HG03045 (cell line): ENCODE results near the gene DGLUCY.
"Not testable (repeated sequence)": the region's sequence is repeated elsewhere in the genome, so short reads cannot be mapped to it uniquely, and the experiment has no call there.

Experiments used
- ATAC-seq: cut with Tn5 transposase; IDR thresholded peaks from one replicate; pipeline ENCODE4 v1.9.1; 2021; ENCODE audit warnings: mild to moderate bottlenecking, moderate library complexity; ENCODE audit not compliant: unreplicated experiment

DGLUCY gene

GRCh38 chr14:91254461-91254860 is 140.6 kb downstream of the DGLUCY start:
- no peak for ATAC-seq

DNA sequence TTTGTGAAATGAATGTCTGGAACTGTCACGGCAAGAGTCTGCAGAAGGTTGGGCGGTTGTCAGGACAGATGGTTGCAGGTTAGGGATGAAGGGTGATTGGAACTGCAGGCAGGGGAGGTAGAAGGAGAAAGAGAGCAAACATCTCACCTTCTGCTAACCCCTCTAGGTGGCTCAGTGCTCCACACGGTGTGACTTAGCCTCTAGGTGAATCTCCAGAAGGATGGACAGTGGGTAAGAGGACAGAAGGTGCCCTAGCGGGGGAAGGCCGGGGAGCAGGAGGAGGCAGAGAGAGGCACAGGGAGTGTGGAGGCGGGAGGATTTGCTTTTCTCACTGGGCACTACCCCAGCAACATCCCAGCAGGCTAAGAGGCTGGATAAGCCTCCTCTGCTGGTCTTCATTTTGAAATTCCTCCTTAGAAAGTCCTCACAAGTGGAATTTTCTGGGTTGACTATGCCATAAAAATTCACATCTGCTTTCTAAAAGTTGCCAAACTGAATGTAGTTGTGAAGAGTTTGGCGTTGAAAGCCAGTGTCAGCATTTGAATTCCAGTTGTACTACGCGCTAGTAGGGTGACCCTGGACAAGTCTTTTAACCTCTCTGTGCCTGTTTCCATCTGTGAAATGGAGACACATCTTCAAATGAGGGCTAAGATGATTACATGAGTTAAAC is 141.3 kb downstream of the DGLUCY start:
- ATAC-seq: no peak

DNA sequence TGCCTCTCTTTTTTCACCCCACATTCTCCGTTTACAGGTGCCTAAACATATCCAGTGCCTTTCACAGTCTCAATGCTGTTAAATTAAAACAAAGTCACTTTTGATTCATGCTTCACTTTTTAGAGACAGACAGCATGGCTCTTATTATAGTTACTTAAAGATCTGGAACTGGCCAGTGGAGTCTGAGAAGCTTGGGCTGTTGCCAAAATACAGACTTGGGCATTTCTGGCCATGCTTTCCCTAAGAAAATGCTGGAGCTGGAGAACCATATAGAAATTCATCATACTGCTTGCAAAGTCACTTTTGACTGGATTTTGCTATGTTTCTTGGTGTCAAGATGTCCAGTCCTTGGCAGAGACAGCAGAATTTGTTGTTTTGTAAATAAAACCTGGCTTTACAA is 142.8 kb downstream of the DGLUCY start:
- no peak for ATAC-seq

GRCh38 chr14:91257328-91258010 is 143.6 kb downstream of the DGLUCY start:
- ATAC-seq: no peak

- ATAC-seq: no peak
Measured at GRCh38 chr14:91258011-91258618, 144.2 kb downstream of the DGLUCY start.

DNA sequence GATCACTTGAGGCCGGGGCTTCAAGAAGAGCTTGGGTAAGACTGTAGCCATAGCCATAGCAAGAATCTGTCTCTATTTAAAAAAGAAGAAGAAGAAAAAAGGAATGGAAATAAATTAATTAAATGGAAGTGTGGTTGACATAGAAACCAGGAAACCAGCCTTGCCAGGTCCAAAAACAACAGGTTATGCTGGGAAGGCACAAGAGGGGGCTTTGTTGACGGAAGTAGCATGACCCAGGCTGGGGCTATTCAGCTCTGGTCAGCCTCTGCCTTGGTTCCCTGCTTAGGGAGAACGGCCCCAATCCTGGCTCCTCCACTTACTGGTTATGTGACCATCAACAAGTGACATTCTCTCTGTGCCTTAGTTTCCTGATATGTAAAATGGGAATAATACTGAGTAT is 145.0 kb downstream of the DGLUCY start:
- ATAC-seq: no peak

GRCh38 chr14:91261115-91261514 is 147.2 kb downstream of the DGLUCY start:
- no peak for ATAC-seq

DNA sequence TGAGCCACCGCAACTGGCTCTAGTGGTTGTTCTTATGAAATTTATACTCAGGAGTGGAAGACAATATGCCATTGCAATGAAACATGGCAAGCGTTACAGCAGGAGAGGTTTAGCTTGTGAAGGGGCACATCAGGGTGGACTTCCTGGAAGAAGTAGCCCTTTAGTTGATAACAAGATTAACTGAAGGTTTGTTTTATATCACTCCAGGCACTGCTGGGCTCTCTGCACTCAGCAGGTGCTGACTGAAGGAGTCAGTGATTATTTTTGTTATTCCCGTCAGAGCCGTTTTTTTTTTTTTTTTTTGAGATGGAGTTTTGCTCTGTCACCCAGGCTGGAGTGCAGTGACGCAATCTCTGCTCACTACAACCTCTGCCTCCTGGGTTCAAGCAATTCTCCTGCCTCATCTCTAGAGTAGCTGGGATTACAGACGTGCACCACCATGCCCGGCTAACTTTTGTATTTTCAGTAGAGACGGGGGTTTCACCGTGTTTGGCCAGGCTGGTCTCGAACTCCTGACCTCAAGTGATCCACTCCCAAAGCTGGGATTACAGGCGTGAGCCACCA is 148.2 kb downstream of the DGLUCY start:
- no peak for ATAC-seq

- no peak for ATAC-seq
Measured at GRCh38 chr14:91263329-91263728, 149.5 kb downstream of the DGLUCY start.

DNA sequence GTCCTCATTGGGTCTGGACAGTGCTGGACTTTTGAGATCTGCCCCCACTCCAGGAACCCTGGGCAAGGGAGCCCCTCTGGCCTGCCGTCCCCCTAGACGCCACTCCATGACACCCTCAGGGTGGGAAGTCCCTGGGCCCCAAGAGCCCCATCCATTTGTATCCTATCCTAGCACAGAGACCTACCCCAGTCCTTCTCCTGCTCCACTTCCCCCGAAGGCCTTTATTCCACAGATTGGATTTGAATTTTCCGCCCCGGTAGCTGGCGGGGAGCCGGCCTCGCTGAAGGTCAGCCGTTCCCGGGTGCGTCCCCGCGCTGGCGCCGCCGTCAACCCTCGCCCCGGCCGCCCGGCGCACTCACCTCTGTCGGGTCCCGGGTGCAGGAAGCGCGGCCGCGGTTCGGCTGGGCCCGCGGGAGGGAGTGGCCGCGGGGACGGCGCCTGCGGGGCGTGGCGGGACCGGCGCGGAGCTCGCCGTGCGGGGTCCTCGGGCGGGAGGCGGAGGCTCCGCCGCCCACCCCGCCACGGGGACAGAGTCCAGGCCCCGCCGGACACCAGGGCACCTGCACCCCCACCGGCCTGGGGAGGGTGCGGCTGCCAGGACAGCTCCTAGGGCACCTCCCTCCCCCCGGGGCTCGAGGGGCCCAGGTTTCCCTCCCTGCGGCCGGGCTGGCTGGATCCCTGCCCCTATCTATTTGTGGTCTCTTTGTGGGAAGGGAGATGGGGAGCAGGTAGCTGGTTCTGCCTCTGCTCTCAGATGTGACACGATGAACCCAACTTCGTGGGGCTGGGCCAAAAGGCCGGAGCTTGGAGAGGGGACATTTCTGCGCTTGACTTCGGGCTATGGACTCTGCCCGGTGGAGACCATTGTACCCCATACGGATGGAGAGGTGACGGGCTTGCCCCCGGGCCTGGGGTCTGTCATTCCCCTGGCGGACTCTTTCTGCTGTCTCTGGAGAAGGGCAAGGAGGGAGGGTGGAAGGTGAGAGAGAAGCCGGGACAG is 150.6 kb downstream of the DGLUCY start:
- ATAC-seq: no peak

- ATAC-seq: no peak
Measured at GRCh38 chr14:91265404-91265803, 151.5 kb downstream of the DGLUCY start.

DNA sequence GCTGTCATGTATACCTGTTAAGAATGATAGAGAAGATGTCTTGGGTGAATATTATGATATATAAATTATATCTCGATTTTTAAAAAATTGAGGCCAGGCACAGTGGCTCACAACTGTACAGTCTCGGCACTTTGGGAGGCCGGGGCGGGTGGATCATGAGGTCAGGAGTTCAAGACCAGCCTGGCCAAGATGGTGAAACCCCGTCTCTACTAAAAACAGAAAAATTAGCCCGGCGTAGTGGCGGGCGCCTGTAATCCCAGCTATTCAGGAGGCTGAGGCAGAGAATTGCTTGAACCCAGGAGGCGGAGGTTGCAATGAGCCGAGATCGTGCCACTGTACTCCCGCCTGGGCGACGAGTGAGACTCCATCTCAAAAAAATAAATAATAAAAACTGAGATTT is 152.4 kb downstream of the DGLUCY start:
- not testable (repeated sequence) for ATAC-seq

- ATAC-seq: no peak
Measured at GRCh38 chr14:91267965-91268437, 154.1 kb downstream of the DGLUCY start.

DNA sequence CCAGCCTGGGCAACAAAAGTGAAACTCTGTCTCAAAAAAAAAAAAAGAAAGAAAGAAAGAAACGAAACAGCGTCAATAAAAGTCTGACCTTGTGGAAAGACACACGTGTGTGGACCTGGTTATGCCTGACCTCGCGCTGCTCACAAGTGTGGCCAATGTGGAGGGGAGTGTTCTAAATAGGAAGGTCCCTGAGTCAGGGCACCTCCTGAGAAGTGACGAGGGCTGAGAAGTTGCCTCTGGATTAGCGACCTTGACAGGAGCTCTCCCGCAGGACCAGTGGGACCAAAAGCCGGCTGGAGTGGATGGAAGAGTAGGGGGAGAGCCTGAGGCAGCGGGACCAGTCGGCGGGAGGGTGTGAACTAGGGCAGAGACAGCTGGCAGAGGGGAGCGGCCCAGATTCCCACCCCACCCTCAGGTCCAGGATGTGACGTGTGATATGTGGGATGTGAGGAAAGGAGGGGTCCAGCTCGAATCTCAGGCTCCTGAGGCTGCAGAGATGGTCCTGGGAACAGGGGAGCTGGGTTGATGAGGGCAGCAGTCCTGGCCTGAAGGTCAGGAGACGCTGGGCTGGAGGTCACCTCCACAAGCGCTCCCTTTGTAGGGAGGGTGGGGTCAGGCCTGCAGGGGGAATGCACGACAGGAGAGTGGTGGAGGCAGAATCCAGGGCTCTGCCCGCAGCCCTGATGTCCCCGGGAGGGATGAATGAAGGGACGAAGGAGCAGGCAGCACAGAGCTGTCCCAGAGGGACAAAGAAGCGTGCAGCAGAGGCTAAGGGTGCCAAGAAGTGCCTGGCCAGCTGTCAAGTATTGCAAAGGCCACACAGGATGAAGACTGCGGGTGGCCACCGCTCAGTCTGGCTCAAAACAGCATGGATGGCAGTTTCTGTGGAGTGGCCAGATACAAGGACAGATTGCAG is 155.5 kb downstream of the DGLUCY start:
- ATAC-seq: no peak

DNA sequence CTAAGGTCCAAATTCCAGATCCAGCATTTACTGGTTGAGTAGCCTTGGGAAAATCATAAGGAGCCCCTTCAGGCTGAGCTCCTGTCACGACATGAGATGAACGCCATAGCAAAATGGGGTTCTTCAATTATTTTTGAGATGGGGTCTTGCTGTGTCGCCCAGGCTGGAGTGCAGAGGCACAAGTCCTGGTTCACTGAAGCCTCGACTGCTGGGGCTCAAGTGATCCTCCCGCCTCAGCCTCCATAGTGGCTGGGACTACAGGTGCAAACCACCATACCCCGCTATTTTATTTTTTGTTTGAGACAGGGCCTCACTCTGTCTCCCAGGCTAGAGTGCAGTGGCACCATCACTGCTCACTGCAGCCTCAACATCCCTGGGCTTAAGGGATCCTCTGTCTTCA is 156.3 kb downstream of the DGLUCY start:
- ATAC-seq: no peak

GRCh38 chr14:91270619-91271018 is 156.7 kb downstream of the DGLUCY start:
- ATAC-seq: no peak

DNA sequence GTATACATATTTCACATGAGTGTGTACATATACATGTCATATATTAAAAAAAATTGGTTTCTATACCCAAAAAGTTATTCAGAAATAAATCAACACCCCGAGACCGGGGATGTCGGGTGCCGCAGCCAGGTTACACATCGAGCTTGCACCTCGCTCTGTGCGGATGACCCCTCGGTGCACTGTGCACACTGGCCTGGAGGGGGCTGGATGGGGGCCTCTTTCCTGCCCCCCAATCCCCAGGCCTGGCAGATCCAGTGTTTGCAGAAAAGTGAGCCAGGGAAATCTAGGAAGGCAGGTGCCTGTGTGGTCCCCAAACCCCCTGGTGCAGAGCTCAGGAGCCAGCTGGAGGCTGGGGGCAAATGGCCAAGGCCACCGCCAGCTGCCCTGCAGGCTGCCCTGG is 157.8 kb downstream of the DGLUCY start:
- no peak for ATAC-seq

DNA sequence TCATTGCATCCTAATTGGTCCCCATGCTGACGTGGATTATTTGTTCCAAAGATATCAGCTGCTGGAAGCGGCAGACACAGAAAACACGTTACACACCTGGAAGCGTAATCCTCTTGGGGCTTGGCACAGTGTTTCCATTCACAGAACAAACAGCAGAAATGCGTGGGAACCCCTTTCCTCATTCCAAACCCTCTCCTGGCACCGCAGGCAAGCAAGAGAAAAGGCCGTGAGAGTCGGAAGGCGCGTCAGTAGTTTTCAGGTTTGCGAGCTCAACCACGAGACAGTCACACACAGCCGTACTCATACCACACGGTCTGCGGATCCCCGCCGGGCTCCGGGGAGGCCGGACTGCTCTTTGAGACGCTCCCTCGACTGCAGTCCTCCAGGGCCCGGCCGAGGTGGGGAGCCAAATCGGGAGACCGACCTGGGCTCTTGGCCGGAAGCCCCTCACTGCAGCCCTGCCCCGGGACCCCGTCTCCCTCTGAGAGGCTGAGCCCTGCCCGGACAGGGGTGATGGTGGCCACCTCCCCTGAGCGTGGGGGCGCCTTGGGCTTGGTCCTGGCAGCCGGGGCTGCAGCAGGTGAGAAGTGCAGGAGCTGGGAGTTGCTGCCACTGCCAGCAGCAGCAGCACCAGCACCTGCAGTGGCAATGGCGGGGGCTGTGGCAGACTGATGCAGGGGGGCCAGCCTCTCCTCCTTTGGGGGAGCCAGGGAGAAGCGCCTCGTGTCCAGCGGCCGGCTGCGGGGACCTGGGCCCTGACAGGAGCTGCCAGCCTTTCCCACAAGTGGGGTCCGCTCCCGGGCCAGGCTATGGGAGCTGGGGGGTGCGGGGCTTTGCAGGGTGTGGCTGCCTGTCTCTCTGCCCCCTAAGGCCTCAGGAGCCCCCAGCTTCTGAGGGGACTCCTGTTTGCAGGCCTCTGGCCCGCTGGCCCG is 158.7 kb downstream of the DGLUCY start:
- no peak for ATAC-seq
